SK-N-SH treated with all-trans-retinoic acid at 6 μM for 48 hours (cell line): Measurements from ENCODE around the gene RASGRF2.

ENCODE experiments used
- ATAC-seq: fragments of 200-7000 bp; cut with Tn5 transposase; 3 replicates; pipeline ENCODE4 v1.9.1; 2020; ENCODE audit warnings: mild to moderate bottlenecking, moderate library complexity
- ARNTL ChIP-seq: fragments of 450-650 bp; formaldehyde crosslinking; IDR thresholded peaks from 2 replicates; pipeline ENCODE4 v1.5.0; 2020; ENCODE audit warnings: low read depth, mild to moderate bottlenecking, moderate library complexity, borderline replicate concordance
- BACH2 ChIP-seq: fragments of 250-450 bp; sonication (Bioruptor Pico); IDR thresholded peaks from 2 replicates; pipeline ENCODE4 v1.9.0; 2021; ENCODE audit warnings: mild to moderate bottlenecking, borderline replicate concordance
- CSDC2 ChIP-seq: fragments of 250-450 bp; sonication (Bioruptor Pico); IDR thresholded peaks from 2 replicates; pipeline ENCODE4 v1.5.0; 2020; ENCODE audit warnings: mild to moderate bottlenecking, moderate library complexity
- CSRNP3 ChIP-seq: fragments of 250-450 bp; sonication (Bioruptor Pico); IDR thresholded peaks from 2 replicates; pipeline ENCODE4 v1.5.1; 2021; ENCODE audit warnings: mild to moderate bottlenecking, moderate library complexity
- ESRRG ChIP-seq: fragments of 250-450 bp; sonication (Bioruptor Pico); IDR thresholded peaks from 2 replicates; pipeline ENCODE4 v1.6.1; 2021; ENCODE audit warnings: mild to moderate bottlenecking
- GLIS3 ChIP-seq: fragments of 250-450 bp; sonication (Bioruptor Pico); IDR thresholded peaks from 2 replicates; pipeline ENCODE4 v1.5.0; 2020; ENCODE audit warnings: mild to moderate bottlenecking, moderate library complexity
- ISL1 ChIP-seq: fragments of 250-450 bp; sonication (Bioruptor Pico); IDR thresholded peaks from 2 replicates; pipeline ENCODE4 v2.1.2; 2022; ENCODE audit warnings: mild to moderate bottlenecking, moderate library complexity
- OSR1 ChIP-seq: fragments of 250-450 bp; sonication (Bioruptor Pico); IDR thresholded peaks from 2 replicates; pipeline ENCODE4 v1.8.0; 2022; ENCODE audit warnings: moderate library complexity, mild to moderate bottlenecking, inconsistent platforms
- PPARA ChIP-seq: fragments of 250-450 bp; sonication (Bioruptor Pico); IDR thresholded peaks from 2 replicates; pipeline ENCODE4 v1.5.0; 2020; ENCODE audit warnings: mild to moderate bottlenecking, borderline replicate concordance
- RARB ChIP-seq: fragments of 250-450 bp; sonication (Bioruptor Pico); IDR thresholded peaks from 2 replicates; pipeline ENCODE4 v1.8.0; 2021; ENCODE audit warnings: mild to moderate bottlenecking, moderate library complexity
- SNAI2 ChIP-seq: fragments of 250-450 bp; sonication (Bioruptor Pico); IDR thresholded peaks from 2 replicates; pipeline ENCODE4 v1.5.0; 2020; ENCODE audit warnings: mild to moderate bottlenecking, moderate library complexity
- TCF4 ChIP-seq: fragments of 250-450 bp; sonication (Bioruptor Pico); IDR thresholded peaks from 2 replicates; pipeline ENCODE4 v1.8.0; 2021; ENCODE audit warnings: mild to moderate bottlenecking, moderate library complexity, borderline replicate concordance
- TOX ChIP-seq: fragments of 250-450 bp; sonication (Bioruptor Pico); IDR thresholded peaks from 2 replicates; pipeline ENCODE4 v1.8.0; 2021; ENCODE audit warnings: mild to moderate bottlenecking, moderate library complexity, borderline replicate concordance
- TSHZ2 ChIP-seq: fragments of 250-450 bp; sonication (Bioruptor Pico); IDR thresholded peaks from 2 replicates; pipeline ENCODE4 v1.5.0; 2020; ENCODE audit warnings: mild to moderate bottlenecking, moderate library complexity
- ZC3H10 ChIP-seq: fragments of 250-450 bp; sonication (Bioruptor Pico); IDR thresholded peaks from 2 replicates; pipeline ENCODE4 v1.5.1; 2021; ENCODE audit warnings: mild to moderate bottlenecking, moderate library complexity
- ZFP3 ChIP-seq: fragments of 250-450 bp; sonication (Bioruptor Pico); IDR thresholded peaks from 2 replicates; pipeline ENCODE4 v1.5.0; 2020; ENCODE audit warnings: mild to moderate bottlenecking, moderate library complexity
- ZFP30 ChIP-seq: fragments of 450-650 bp; formaldehyde crosslinking; IDR thresholded peaks from 2 replicates; pipeline ENCODE4 v1.5.0; 2022; ENCODE audit warnings: mild to moderate bottlenecking, moderate library complexity
- ZNF565 ChIP-seq: fragments of 450-650 bp; formaldehyde crosslinking; conservative IDR thresholded peaks from 2 replicates; pipeline ENCODE4 v1.5.0; 2020; ENCODE audit warnings: low read depth, mild to moderate bottlenecking, moderate library complexity
- ZNF70 ChIP-seq: fragments of 450-650 bp; formaldehyde crosslinking; IDR thresholded peaks from 2 replicates; pipeline ENCODE4 v1.5.0; 2020; ENCODE audit warnings: mild to moderate bottlenecking, moderate library complexity
- ZNF8 ChIP-seq: fragments of 450-650 bp; formaldehyde crosslinking; IDR thresholded peaks from 2 replicates; pipeline ENCODE4 v1.5.0; 2020; ENCODE audit warnings: mild to moderate bottlenecking, moderate library complexity
- TF ChIP-seq, protein P1 (sequence below): fragments of 250-450 bp; sonication (Bioruptor Pico); IDR thresholded peaks from 2 replicates; pipeline ENCODE4 v1.8.0; 2020; ENCODE audit warnings: mild to moderate bottlenecking, moderate library complexity, borderline replicate concordance
- TF ChIP-seq, protein P2 (sequence below): fragments of 250-450 bp; sonication (Bioruptor Pico); IDR thresholded peaks from 2 replicates; pipeline ENCODE4 v1.8.0; 2021; ENCODE audit warnings: low read depth, mild to moderate bottlenecking, moderate library complexity, borderline replicate concordance

The RASGRF2 gene

GRCh38 chr5:81163651-81164050, 203.5 kb downstream of the RASGRF2 start:
- no peak for ATAC-seq
- TF ChIP-seq ZC3H10 (CRISPR knock-in tag) (no peak), BACH2 (no peak), RARB (CRISPR knock-in tag) (no peak), PPARA (no peak), TSHZ2 (CRISPR knock-in tag) (no peak), ZFP3 (CRISPR knock-in tag) (no peak), CSRNP3 (CRISPR knock-in tag) (no peak), ZNF565 (CRISPR knock-in tag) (no peak), SNAI2 (CRISPR knock-in tag) (no peak), GLIS3 (CRISPR knock-in tag) (no peak)

GRCh38 chr5:81164476-81164875, 204.3 kb downstream of the RASGRF2 start:
- no peak for TF ChIP-seq TCF4 (CRISPR knock-in tag)
- no peak for TF ChIP-seq ARNTL
- TF ChIP-seq ZNF8 (CRISPR knock-in tag), result no peak
- TF ChIP-seq, protein P1, sequence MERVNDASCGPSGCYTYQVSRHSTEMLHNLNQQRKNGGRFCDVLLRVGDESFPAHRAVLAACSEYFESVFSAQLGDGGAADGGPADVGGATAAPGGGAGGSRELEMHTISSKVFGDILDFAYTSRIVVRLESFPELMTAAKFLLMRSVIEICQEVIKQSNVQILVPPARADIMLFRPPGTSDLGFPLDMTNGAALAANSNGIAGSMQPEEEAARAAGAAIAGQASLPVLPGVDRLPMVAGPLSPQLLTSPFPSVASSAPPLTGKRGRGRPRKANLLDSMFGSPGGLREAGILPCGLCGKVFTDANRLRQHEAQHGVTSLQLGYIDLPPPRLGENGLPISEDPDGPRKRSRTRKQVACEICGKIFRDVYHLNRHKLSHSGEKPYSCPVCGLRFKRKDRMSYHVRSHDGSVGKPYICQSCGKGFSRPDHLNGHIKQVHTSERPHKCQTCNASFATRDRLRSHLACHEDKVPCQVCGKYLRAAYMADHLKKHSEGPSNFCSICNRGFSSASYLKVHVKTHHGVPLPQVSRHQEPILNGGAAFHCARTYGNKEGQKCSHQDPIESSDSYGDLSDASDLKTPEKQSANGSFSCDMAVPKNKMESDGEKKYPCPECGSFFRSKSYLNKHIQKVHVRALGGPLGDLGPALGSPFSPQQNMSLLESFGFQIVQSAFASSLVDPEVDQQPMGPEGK (CRISPR knock-in tag), result no peak
- TF ChIP-seq PPARA, result no peak
- no peak for TF ChIP-seq SNAI2 (CRISPR knock-in tag)
- no peak for TF ChIP-seq TSHZ2 (CRISPR knock-in tag)
- TF ChIP-seq ZFP3 (CRISPR knock-in tag), result no peak
- TF ChIP-seq TOX (CRISPR knock-in tag), result no peak
- no peak for TF ChIP-seq ISL1 (CRISPR knock-in tag)
- TF ChIP-seq ESRRG (CRISPR knock-in tag), result no peak
- no peak for TF ChIP-seq ZFP30 (CRISPR knock-in tag)
- no peak for TF ChIP-seq ZNF70 (CRISPR knock-in tag)
- TF ChIP-seq, protein P2, sequence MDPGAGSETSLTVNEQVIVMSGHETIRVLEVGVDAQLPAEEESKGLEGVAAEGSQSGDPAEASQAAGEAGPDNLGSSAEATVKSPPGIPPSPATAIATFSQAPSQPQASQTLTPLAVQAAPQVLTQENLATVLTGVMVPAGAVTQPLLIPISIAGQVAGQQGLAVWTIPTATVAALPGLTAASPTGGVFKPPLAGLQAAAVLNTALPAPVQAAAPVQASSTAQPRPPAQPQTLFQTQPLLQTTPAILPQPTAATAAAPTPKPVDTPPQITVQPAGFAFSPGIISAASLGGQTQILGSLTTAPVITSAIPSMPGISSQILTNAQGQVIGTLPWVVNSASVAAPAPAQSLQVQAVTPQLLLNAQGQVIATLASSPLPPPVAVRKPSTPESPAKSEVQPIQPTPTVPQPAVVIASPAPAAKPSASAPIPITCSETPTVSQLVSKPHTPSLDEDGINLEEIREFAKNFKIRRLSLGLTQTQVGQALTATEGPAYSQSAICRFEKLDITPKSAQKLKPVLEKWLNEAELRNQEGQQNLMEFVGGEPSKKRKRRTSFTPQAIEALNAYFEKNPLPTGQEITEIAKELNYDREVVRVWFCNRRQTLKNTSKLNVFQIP (CRISPR knock-in tag), result no peak
- TF ChIP-seq BACH2, result no peak
- no peak for TF ChIP-seq OSR1
- no peak for TF ChIP-seq GLIS3 (CRISPR knock-in tag)
- no peak for TF ChIP-seq CSDC2 (CRISPR knock-in tag)
- TF ChIP-seq, all 23 proteins: peak for 0
- no peak for ATAC-seq
